NB4 (cell line): ENCODE data around the gene PPP1R13L.

ENCODE experiments used
- DNase-seq: peaks from one replicate; pipeline ENCODE4 v3.0.0; 2010; ENCODE audit warnings: low read depth
- H3K4me3 ChIP-seq: one replicate; pipeline ENCODE4 v1.5.1; 2011; ENCODE audit warnings: mild to moderate bottlenecking, low read depth, low read length, moderate library complexity
- MYC ChIP-seq: IDR thresholded peaks from 2 replicates; pipeline ENCODE4 v1.6.1; 2011; ENCODE audit warnings: low read depth, low read length
- POLR2A ChIP-seq: IDR thresholded peaks from 2 replicates; pipeline ENCODE4 v1.6.1; 2011; ENCODE audit warnings: mild to moderate bottlenecking; ENCODE audit not compliant: insufficient read length; ENCODE audit errors: extremely low read depth
- TF ChIP-seq, protein P1 (sequence below): IDR thresholded peaks from 2 replicates; pipeline ENCODE4 v1.6.1; 2011; ENCODE audit warnings: low read depth, low read length
- TF ChIP-seq, protein P2 (sequence below): IDR thresholded peaks from one replicate; pipeline ENCODE4 v1.5.1; 2012; ENCODE audit warnings: low read depth, low read length

Gene PPP1R13L

DNA sequence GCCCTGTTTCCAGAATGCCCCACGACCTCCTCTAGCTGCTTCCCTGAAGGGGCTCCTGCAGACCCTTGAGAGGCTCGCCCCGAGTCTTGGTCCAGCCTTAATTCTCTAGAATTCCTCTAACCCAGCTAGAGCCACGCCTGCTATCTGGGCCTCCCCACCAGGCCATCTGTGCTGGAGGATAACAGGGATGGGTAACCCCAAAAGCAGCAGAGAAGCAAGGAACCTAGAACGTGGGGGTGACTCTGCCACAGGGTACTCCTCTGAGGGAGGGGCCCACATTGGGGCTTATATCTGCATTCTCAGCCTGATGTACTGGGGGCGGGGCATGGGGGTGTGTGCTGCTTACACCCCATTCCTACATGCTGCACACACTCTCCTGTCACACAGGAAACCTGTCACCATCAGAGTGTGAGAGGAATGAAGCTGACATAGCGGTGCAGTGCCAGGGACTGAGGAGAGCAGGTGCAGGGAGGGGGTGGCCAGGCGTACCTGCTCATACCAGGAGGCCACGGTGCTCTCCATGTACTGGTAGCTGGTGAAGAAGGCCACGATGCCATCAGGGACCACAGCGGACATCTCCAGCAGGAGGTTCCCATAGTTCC is 50.5 kb downstream of the PPP1R13L start:
- TF ChIP-seq POLR2A (no peak), MYC (no peak)
- TF ChIP-seq, protein P1, sequence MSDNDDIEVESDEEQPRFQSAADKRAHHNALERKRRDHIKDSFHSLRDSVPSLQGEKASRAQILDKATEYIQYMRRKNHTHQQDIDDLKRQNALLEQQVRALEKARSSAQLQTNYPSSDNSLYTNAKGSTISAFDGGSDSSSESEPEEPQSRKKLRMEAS = no peak
- TF ChIP-seq, protein P2, sequence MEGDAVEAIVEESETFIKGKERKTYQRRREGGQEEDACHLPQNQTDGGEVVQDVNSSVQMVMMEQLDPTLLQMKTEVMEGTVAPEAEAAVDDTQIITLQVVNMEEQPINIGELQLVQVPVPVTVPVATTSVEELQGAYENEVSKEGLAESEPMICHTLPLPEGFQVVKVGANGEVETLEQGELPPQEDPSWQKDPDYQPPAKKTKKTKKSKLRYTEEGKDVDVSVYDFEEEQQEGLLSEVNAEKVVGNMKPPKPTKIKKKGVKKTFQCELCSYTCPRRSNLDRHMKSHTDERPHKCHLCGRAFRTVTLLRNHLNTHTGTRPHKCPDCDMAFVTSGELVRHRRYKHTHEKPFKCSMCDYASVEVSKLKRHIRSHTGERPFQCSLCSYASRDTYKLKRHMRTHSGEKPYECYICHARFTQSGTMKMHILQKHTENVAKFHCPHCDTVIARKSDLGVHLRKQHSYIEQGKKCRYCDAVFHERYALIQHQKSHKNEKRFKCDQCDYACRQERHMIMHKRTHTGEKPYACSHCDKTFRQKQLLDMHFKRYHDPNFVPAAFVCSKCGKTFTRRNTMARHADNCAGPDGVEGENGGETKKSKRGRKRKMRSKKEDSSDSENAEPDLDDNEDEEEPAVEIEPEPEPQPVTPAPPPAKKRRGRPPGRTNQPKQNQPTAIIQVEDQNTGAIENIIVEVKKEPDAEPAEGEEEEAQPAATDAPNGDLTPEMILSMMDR = no peak
- no peak for DNase-seq
- no peak overlapping the region for H3K4me3 ChIP-seq

DNA sequence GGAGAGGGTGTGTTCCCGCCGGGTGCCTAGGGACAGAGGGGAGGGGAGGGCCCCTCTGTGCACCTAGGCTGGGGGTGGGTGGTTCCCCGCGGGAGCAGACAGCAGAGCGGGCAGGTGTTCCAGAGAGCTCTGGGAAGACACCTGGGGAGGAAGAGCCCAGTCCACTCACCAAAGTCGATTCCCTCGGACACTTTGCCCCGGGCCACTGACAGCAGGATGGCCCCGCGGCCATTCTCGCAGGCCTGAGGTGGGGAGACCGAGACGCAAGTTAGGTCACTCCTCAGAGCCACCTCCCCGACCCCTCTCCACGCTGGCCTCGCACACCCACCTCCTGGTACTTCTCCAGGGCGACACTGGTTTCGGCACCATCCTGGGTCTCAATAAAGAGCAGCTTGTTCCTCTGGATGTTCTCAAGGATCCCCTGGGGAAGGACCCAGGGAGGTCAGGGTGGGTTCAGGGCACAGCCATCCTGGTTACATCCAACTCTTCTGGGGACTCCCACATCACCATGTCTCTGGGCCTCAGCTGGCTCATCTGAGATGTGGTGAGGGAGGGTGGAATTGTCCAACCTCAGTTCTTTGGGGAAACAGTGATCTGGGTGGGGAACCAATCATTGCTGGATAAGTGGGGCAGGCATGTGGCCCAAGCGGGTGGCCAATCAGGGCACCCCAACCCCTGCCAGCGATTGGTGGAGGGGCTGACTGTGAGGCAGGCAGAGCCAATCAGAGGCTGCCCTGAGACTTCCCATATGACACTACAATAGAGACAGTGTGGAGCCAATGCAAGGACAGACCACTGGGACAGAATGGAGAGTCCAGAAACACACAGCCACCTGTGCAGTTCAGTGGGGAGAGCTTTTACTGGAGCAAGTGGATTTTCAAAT is 51.7 kb downstream of the PPP1R13L start:
- DNase-seq = peak; percentile 21
- H3K4me3 ChIP-seq = no peak overlapping the region
- TF ChIP-seq MYC (no peak), POLR2A (no peak)
- TF ChIP-seq, protein P1 = no peak
- TF ChIP-seq, protein P2 = no peak

DNA sequence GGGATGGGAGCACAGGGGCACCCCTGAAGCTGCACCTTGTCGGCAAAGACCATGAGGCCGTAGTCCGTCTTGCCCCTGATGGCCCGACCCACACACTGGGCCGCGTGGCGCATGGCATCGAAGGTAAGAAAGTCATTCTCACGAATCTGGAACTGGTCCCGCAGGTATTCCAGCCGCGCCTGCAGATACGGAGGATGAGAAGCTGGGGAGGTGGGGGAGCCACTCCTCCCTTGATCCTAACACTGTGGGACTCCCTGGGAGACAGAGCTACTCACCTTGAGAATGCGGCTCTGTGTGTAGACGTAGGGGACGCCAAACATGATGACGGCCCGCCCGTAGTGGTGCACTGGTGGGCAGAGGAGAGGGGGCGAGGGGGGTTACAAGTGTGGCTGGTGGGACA is 52.4 kb downstream of the PPP1R13L start:
- no peak overlapping the region for H3K4me3 ChIP-seq
- TF ChIP-seq, protein P1 = no peak
- TF ChIP-seq, protein P2 = no peak
- TF ChIP-seq POLR2A (no peak), MYC (no peak)
- no peak for DNase-seq

DNA sequence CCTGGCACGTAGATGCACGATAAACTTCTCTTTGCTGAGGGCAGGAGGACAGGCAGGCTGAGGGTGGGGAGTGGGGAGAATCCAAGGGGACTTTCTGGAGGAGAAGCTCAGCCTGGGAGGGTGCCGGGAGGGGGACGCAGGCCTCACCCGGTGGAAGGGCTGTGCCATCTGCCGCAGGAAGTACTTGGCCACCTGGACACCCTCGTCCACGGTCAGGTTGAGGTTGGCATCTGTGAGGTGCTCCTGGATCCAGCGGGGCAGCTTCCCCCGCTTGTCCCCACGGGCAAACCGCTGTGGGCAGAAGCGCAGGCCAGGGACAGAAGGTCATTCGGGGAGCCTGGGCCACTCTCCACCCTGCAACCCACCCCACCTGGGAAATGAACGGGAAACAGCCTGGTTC is 52.8 kb downstream of the PPP1R13L start:
- TF ChIP-seq MYC (no peak), POLR2A (no peak)
- TF ChIP-seq, protein P2 = no peak
- TF ChIP-seq, protein P1 = no peak
- DNase-seq = no peak
- no peak overlapping the region for H3K4me3 ChIP-seq

DNA sequence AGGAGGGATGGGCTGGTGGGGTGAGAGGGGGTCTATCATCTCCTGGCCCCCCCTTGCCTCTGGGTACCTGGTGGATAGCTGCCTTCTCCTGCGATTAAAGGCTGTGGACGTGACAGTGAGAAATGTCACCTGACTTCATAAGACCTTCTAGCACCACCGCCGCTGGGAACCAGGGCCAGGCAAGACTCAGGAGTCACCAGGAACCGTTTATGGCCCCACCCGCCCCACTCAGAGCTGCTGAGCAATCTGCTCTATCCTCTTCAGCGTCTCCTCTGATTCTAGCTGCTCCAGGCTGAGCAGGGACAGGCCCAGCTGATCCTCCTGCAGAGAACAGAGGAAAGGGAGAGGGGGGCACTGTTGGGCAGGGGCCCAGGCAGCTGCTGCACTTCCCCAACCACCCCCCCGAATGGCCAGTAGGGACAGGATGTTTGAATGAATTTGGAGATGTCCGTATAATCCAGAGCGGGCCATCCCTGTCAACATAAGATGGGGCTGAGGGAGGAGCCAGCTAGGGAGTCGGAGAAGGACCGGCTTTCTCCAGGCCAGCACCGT is 53.4 kb downstream of the PPP1R13L start:
- no peak overlapping the region for H3K4me3 ChIP-seq
- no peak for DNase-seq
- TF ChIP-seq, protein P1 = no peak
- no peak for TF ChIP-seq MYC
- TF ChIP-seq, protein P2 = no peak
- TF ChIP-seq POLR2A = no peak
